Stimulated activated CD4-positive, alpha-beta T cell treated with anti-CD3 and anti-CD28 coated beads, Interleukin-2, amount 100 ng/mL, for 4 hours (primary cell): ENCODE data around the gene CPN1.
"Not testable (repeated sequence)": the region's sequence is repeated elsewhere in the genome, so short reads cannot be mapped to it uniquely, and the experiment has no call there.

Experiments
- DNase-seq: peaks from one replicate; pipeline ENCODE4 v3.0.0-alpha.2; 2020; ENCODE audit warnings: low read depth

CPN1 gene

DNA sequence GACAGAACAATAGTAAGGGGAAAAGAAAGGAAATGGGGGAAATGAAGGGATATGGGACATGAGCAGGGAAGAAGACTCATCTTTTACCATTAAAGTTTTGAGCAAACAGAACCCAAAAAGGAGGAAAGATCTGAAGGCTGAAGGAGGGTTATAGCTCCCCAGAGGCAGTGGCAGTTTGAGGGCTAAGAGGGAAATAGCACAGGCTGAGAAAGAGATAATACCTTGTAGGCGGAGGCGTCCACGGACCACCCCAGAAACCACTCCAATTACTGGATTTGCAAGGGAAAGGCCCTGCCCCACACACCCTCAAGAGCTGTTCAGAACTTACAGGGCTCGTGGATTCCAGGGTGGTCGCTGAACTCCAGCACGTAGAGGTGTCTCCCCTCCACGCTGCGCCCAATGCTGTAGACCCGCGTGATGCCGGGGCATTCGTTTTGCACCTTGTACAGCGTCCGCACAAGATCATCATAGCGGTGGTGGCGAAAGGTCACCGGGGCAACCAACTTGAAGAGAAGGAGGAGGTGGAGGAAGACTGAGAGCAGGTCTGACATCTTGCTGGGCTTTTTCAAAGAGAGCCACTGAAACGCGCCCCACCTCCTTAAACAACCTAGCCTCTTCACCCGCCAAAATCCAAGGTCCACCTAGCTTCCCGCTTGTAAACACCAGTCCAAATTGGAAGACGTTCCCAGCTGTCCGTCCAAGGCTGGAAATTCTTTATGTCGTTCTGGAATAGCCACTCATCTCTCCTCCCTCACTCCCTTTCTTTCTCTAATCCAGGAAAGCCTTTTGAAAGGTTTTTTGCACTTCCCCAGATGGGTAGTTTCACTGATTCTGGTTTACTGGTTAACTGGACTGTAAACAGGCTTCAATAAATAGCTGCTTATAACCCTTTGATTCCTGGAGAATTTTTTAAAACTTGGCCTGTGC is at the start of gene CPN1:
TSS of gene CPN1 (minus strand) at position 795 of the 927 bp plus-strand sequence. CDS start at position 551, 244 bp downstream.
- DNase-seq = no peak

DNA sequence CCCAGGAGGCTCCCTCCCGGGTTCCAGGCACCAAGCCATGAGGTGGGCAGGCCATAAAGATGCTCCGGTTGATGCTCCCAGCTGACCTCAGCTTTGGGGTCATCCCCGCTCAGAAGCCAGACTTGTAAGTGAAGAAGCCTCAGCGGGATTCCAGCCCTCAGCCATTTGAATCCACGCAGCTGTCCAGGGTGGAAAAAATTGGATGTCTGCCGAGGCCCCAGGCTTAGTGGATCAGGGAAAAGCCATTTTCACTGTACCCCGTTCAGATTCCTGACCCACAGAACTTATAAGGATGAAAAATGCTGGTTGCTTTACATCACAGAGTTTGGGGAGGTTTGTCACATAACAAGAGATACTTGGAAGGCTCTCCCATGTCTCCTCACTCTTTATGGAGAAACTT is 49.2 kb upstream of the CPN1 start:
- DNase-seq = no peak

- no peak for DNase-seq
Observed at GRCh38 chr10:100129424-100129823, 47.8 kb upstream of the CPN1 start.

DNA sequence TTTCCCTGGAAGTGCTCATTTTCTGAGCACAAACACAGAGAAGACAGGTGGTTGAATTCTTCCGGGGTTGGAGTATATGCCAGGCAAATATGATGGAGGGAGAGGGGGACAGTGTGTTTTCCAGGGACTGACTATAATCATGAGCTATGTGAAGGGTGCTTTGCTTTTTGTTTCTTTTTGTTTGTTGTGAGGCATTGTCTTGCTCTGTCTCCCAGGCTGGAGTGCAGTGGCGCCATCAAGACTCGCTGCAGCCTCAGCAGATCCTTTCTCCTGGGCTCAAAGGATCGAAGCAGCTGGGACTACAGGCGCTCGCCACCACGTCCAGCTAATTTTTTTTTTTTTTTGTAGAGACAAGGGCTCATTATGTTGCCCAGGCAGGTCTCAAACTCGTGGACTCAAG is 47.3 kb upstream of the CPN1 start:
- no peak for DNase-seq

- not testable (repeated sequence) for DNase-seq
Observed at GRCh38 chr10:100125335-100125734, 43.7 kb upstream of the CPN1 start.

DNA sequence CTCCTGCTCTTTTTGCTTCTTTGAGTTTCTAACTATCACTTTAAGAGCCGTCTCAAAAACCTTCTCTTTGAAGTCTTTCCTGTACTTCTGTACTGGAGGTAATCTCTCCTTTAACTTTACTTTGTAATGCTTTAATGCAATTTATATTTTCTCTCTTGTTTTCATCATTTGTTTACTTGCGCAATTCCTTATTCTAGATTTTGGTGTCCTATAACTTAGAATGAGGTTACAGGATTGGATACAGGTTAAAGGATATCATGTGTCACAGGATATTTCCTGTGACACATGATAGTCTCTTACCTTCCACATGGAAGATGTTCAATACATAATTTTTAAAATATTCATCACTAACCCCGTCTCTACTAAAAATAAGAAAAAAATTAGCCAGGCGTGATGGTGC is 42.4 kb upstream of the CPN1 start:
- DNase-seq = no peak

GRCh38 chr10:100122780-100123179 is 41.1 kb upstream of the CPN1 start:
- DNase-seq = no peak

- DNase-seq = no peak
Observed at GRCh38 chr10:100120550-100120949, 38.9 kb upstream of the CPN1 start.

DNA sequence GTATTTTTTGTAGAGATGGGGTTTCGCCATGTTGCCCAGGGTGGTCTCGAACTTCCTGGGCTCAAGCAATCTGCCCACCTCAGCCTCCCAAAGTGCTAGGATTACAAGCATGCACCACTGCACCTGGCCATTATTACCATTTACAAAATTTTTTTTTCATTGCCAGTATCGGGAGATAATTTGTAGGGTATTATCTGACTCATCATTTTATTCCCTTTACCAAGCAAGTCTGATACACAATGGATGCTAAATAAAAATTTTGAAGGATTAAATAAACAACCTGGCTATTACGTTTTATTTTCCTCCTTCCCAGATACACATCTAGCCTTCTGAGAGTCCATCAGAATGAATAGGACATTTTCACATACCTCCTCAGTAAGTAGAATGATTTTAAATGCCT is 38.1 kb upstream of the CPN1 start:
- DNase-seq = no peak

GRCh38 chr10:100114976-100115770 is 33.5 kb upstream of the CPN1 start:
- DNase-seq = no peak

DNA sequence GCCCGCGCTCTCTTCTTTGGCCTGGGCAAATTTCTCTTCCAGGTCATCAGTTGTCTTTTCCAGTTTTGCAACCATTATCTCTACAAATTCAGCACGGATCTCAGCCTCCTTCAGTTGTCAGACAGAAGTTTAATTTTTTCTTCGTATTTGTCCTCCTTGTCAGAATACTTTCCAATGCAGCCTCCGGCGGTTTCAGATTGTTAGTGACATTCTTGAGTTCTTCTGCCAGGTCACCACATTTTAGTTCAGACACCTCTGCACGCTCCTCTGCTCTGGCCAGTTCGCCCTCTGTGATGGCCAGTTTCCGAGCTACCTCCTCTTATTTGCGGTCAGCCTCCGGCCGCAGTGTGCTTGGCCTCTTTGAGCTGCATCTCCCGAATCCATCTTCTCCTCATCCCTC is 32.8 kb upstream of the CPN1 start:
- DNase-seq = no peak

DNA sequence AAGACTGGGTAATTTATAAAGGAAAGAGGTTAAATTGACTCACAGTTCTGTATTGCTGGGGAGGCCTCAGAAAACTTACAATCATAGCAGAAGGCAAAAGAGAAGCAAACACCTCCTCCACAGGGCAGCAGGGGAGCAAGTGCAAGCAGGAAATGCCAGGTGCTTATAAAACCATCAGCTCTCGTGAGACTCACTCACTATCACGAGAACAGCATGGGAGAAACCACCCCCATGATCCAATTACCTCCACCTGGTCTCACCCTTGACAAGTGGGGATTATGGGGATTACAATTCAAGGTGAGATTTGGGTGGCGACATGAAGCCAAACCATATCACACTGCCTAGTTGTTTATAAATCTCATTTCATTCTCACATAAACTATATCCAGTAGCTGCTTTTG is 28.0 kb upstream of the CPN1 start:
- DNase-seq = no peak

- no peak for DNase-seq
Observed at GRCh38 chr10:100106865-100107264, 25.2 kb upstream of the CPN1 start.

- no peak for DNase-seq
Observed at GRCh38 chr10:100104300-100104699, 22.6 kb upstream of the CPN1 start.

DNA sequence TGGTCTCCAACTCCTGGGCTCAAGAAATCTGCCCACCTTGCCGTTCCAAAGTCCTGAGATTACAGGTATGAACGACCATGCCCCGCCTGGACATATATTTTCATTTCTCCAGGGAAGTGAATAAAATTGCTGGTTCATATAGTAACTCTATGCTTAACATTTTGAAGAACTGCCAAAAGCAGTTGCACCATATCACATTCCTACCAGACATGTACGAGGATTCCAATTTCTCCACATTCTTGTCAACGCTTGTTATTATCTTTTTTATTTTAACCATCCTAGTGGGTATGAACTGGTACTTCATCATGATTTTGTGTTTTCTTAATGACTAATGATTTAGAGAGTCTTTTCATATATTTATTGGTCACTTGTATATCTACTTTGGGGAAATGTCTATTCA is 21.9 kb upstream of the CPN1 start:
- no peak for DNase-seq

GRCh38 chr10:100101192-100102076 is 19.8 kb upstream of the CPN1 start:
- no peak for DNase-seq

DNA sequence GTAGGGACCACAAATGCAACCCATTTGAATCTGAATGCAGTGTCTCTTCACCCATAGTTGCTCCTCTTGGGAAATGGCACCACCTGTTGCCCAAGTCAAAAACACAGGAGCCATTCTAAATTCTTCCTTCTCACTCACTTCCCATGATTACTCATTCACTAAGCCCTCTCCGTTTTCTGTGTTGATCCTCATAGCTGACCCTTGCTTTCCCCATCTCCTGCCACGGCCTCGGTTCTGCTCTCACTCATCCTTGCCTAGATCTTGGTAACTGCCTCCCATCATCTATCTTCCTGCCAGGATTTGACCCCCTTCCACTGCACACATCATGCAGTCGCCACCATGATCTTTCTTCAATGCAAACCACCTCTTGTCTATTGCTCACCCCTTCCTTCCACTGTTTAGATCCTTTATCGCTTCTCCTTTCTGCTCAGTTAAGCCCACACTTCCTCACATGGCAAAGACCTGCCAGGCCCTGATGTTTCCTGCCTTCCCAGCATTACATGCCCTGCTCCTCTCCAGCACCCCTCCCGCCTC is 19.0 kb upstream of the CPN1 start:
- DNase-seq = no peak

DNA sequence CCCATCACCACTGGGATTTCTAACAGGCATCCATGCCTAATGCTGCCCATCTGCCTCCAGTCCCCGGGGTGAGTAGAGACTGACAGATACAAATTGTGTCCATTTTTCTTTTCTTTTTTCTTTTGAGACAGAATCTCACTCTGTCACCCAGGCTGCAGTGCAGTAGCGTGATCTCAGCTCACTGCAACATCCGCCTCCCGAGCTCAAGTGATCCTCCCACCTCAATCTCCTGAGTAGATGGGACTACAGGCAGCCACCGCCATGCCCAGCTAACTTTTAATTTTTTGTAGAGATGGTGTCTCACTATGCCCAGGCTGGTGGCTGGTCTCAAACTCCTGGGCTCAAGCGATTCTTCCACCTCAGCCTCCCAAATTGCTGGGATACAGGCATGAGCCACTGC is 7.6 kb upstream of the CPN1 start:
- DNase-seq = no peak

GRCh38 chr10:100086708-100087107 is 5.0 kb upstream of the CPN1 start:
- not testable (repeated sequence) for DNase-seq

GRCh38 chr10:100085596-100085995 is 3.9 kb upstream of the CPN1 start:
- no peak for DNase-seq

GRCh38 chr10:100083623-100084022 is 2.0 kb upstream of the CPN1 start:
- no peak for DNase-seq

GRCh38 chr10:100082276-100082675 is 607 bp upstream of the CPN1 start:
- DNase-seq = not testable (repeated sequence)
